PC-9 (cell line): ENCODE results near the gene VMO1. TPM values are rescaled to one million over a fixed set of nuclear protein-coding genes. Genes with fewer than 3 reads are reported as not detected.

Experiments used
- Bru-seq: library from RNA; stranded (reverse); fragments of 400-500 nt; gene quantifications from one replicate; lab custom pipeline; 2021; lab: Mats Ljungman, UMichigan
- BruChase-seq, 2 experiments: library from RNA; stranded (reverse); fragments of 400-500 nt; gene quantifications; one replicate each; lab custom pipeline; 2021; lab: Mats Ljungman, UMichigan
- BruUV-seq: library from RNA; stranded (reverse); fragments of 400-500 nt; replicated peaks from 2 replicates; lab custom pipeline; 2021; lab: Mats Ljungman, UMichigan
- CTCF ChIA-PET: fragments of 300-600 bp; sonication (Branson Sonifier 250); formaldehyde crosslinking; loops from one replicate; lab custom pipeline; 2022; ENCODE audit warnings: antibody characterized with exemption; lab: Charles Lee
- POLR2A ChIA-PET: fragments of 300-600 bp; sonication (Branson Sonifier 250); formaldehyde crosslinking; loops from one replicate; lab custom pipeline; 2022; ENCODE audit warnings: antibody characterized with exemption; ENCODE audit not compliant: unreplicated experiment; lab: Charles Lee
- DNase-seq, 2 experiments: peaks; one replicate each; pipeline versions ENCODE4 v3.0.0 to v3.0.0-alpha.2; 2015 to 2022; ENCODE audit warnings: mixed read lengths in 1 of 2
- H2AFZ ChIP-seq: fragments of 200-600 bp; sonication (generic); 2 replicates; pipeline ENCODE4 v1.8.1; 2017; ENCODE audit warnings: antibody characterized with exemption
- H3F3A ChIP-seq: fragments of 200-600 bp; sonication (generic); 2 replicates; pipeline ENCODE4 v1.8.1; 2017; ENCODE audit warnings: antibody characterized with exemption, mild to moderate bottlenecking, low read depth; ENCODE audit not compliant: insufficient read depth
- H3K27ac ChIP-seq: fragments of 200-600 bp; sonication (generic); 2 replicates; pipeline ENCODE4 v1.6.1; 2016; ENCODE audit warnings: mixed run types
- H3K27me3 ChIP-seq: fragments of 200-600 bp; sonication (generic); 2 replicates; pipeline ENCODE4 v1.6.1; 2016; ENCODE audit warnings: low read depth, mixed run types; ENCODE audit not compliant: insufficient read depth
- H3K36me3 ChIP-seq: fragments of 200-600 bp; sonication (generic); 2 replicates; pipeline ENCODE4 v1.6.1; 2016; ENCODE audit warnings: low read depth, mixed run types
- H3K4me1 ChIP-seq: fragments of 200-600 bp; sonication (generic); replicated peaks from 2 replicates; pipeline ENCODE4 v1.6.1; 2016; ENCODE audit warnings: mixed run types; ENCODE audit not compliant: insufficient read depth
- H3K4me2 ChIP-seq: fragments of 200-600 bp; sonication (generic); 2 replicates; pipeline ENCODE4 v1.6.1; 2017; ENCODE audit warnings: mixed run types
- H3K4me3 ChIP-seq: fragments of 200-600 bp; sonication (generic); 2 replicates; pipeline ENCODE4 v1.6.1; 2016; ENCODE audit warnings: mixed run types
- H3K79me2 ChIP-seq: fragments of 200-600 bp; sonication (generic); 2 replicates; pipeline ENCODE4 v1.6.1; 2017; ENCODE audit warnings: low read depth, mixed run types
- H3K9me2 ChIP-seq: fragments of 200-600 bp; sonication (generic); 2 replicates; pipeline ENCODE4 v1.8.1; 2017; ENCODE audit warnings: mild to moderate bottlenecking; ENCODE audit not compliant: insufficient read depth
- H3K9me3 ChIP-seq: fragments of 200-600 bp; sonication (generic); 2 replicates; pipeline ENCODE4 v1.8.1; 2016; ENCODE audit warnings: low read depth; ENCODE audit not compliant: insufficient read depth
- H4K20me1 ChIP-seq: fragments of 200-600 bp; sonication (generic); 2 replicates; pipeline ENCODE4 v1.8.1; 2017; ENCODE audit not compliant: insufficient read depth
- CTCF ChIP-seq: fragments of 200-600 bp; sonication (generic); conservative IDR thresholded peaks from 2 replicates; pipeline ENCODE4 v1.6.1; 2017; ENCODE audit warnings: mixed run types, antibody characterized with exemption, mild to moderate bottlenecking, moderate library complexity
- EZH2 ChIP-seq: fragments of 200-600 bp; sonication (generic); IDR thresholded peaks from 2 replicates; pipeline ENCODE4 v1.8.0; 2017; ENCODE audit warnings: antibody characterized with exemption, low read depth
- intact Hi-C: fragments of 100-400 bp; cut with micrococcal nuclease; formaldehyde crosslinking; loops from one replicate; pipeline ENCODE4 v1.10.0; 2022; ENCODE audit not compliant: unreplicated experiment
- long read RNA-seq: library from polyadenylated mRNA; stranded (forward); transcript quantifications from one replicate; pipeline ENCODE4 v2.0.0, GENCODE V29; 2022
- total RNA-seq: library from RNA; stranded (reverse); gene quantifications from 2 replicates; pipeline ENCODE4 v1.2.3, GENCODE V29; 2021

The VMO1 gene, protein sequence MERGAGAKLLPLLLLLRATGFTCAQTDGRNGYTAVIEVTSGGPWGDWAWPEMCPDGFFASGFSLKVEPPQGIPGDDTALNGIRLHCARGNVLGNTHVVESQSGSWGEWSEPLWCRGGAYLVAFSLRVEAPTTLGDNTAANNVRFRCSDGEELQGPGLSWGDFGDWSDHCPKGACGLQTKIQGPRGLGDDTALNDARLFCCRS
- total RNA-seq: 3.6 and 4.1 TPM in 2 replicates
- percentile 34 among the genes with signal in this experiment for Bru-seq, nascent RNA
- BruChase-seq, experiment 1, labeled RNA remaining after a 2-hour chase: percentile 31 among the genes with signal in this experiment
- percentile 43 among the genes with signal in this experiment for BruChase-seq, experiment 2, labeled RNA remaining after a 6-hour chase
- long read RNA-seq, partial matches to known transcripts: 0 of 1 reads
- long read RNA-seq, other reads (novel, unspliced or antisense): 1 of 1 reads

DNA sequence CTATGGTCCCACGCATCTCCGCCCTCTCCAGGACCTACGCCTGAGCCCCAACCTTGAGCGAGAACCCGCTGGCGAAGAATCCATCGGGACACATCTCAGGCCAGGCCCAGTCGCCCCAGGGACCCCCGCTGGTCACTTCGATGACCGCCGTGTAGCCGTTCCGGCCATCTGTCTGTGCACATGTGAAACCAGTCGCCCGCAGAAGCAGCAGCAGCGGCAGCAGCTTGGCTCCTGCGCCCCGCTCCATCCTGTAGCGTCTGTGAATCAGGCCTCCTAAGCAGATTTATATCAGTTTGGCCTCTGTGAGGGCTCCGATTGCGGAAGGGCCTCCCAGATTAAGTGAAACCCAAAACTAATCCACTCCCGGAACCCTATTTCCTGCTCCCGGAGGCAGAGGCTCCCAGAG, at the start of gene VMO1:
Gene VMO1 (minus strand): TSS at position 259 of the 406 bp plus-strand sequence. CDS start 12 bp downstream, at position 247.
- H3K9me2 ChIP-seq: no peaks in the 10 kb centered on the region
- peaks cover 23% of the 10 kb centered on the region; the same call in 1 of the 2 replicates for H3F3A ChIP-seq
- intact Hi-C loops: no loop called here
- DNase-seq: no peak
- H3K4me3 ChIP-seq: no peak within 1 kb of the TSS
- ChIA-PET CTCF (interaction anchor here (0.5 to 0.6 kb wide), 2 partner anchors 22 to 126 kb away, joined by 3 read pairs; no protein-coding TSS in a partner anchor), POLR2A (no interaction called here)
- H3K27ac ChIP-seq: no peak within 1 kb of the TSS
- TF ChIP-seq EZH2 (no peak), CTCF (no peak)
- H3K27me3 ChIP-seq: no peaks in the 10 kb centered on the region
- no peaks in the 10 kb centered on the region for H4K20me1 ChIP-seq
- no peak within 1 kb of the TSS for H2AFZ ChIP-seq
- peaks cover 20% of the 10 kb centered on the region for H3K4me1 ChIP-seq
- no TSS peak for BruUV-seq
- H3K4me2 ChIP-seq: peak within 1 kb of the TSS; percentile 94; the same call in 1 of the 2 replicates
- no peaks in the 10 kb centered on the region for H3K36me3 ChIP-seq
- H3K79me2 ChIP-seq: peaks cover 15% of the 10 kb centered on the region; the same call in 1 of the 2 replicates
- H3K9me3 ChIP-seq: no peaks in the 10 kb centered on the region

DNA sequence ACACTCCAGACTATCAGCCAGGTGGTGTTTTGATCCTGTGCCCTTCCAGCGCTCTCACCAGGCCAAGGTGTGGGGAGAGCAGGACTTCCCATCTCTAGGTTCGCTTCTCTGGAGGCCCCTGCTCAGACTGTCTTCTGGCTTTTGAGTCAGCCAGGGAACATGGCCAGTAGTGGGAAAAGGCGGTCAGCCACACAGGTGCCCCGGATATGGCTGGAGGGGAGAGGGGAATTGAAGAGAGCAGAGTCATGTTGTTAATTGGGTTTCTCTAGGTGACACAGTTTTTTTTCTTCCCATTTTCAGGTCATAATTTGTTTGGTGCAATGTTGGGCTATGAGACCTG, 48.5 kb upstream of the VMO1 start:
- POLR2A ChIA-PET: no interaction called here
- H3K4me3 ChIP-seq: peak overlapping the region; percentile 66

More for the DNA sequence above, 48.5 kb upstream of the VMO1 start:
- BruUV-seq: no TSS peak
- Histone ChIP-seq H3K27me3 (no peaks in the 10 kb centered on the region), H3K36me3 (0 out of 2 replicates have a peak, but pooled peaks cover 17% of the 10 kb centered on the region), H3K9me3 (no peaks in the 10 kb centered on the region), H3K9me2 (no peaks in the 10 kb centered on the region), H2AFZ (no peak overlapping the region), H3K4me1 (peaks cover 22% of the 10 kb centered on the region), H3K4me2 (peak overlapping the region; percentile 85), H4K20me1 (peaks cover 22% of the 10 kb centered on the region; the same call in 1 of the 2 replicates), H3K79me2 (peaks cover 60% of the 10 kb centered on the region), H3F3A (peaks cover 3% of the 10 kb centered on the region; the same call in 1 of the 2 replicates), H3K27ac (peak overlapping the region; percentile 91)
- DNase-seq: no peak
- intact Hi-C loops: loop anchor here (1.0 to 10.0 kb wide), 3 partner anchors 15 to 110 kb away; partner anchors contain the start of genes PFN1, RNF167 and SLC25A11
- TF ChIP-seq CTCF (no peak), EZH2 (no peak)
- CTCF ChIA-PET: no interaction called here
